ENCODE data around the gene PLXNA1.

PLXNA1 gene

DNA sequence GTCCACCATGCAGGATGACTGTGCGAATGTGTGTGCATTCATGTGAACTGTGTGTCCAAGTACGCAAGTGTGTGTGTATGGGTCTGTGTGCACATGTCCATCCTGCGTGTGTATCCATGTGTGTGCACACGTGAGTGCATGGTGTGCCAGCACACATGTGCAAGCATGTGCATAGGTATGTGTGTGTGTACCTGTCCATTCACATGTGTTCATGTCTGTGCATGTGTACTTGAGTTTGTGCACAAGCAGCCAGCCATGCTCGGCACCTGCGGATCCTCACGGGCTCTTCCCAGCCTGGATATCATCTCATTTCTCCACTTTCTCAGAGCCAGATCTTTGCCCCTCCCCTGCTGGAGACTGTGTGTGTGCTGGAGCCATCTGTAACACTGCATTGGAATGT lies 18.7 kb upstream of the PLXNA1 start:
- no peak overlapping the region for H3K4me2 ChIP-seq (ENCODE audit: insufficient read depth, low read length)
- H2AFZ ChIP-seq (ENCODE audit: low read depth, low read length), result no peak overlapping the region
- no peak overlapping the region for H3K4me3 ChIP-seq (ENCODE audit: low read depth in 1 of 2, low read length in 2 of 2)
- H3K79me2 ChIP-seq (ENCODE audit: insufficient read depth, low read length), result no peaks in the 10 kb centered on the region
- TF ChIP-seq EZH2 (IDR thresholded peaks at IDR 0.05; ENCODE audit: borderline replicate concordance, low read depth, low read length, severe bottlenecking), result no peak
- TF ChIP-seq, protein P1, sequence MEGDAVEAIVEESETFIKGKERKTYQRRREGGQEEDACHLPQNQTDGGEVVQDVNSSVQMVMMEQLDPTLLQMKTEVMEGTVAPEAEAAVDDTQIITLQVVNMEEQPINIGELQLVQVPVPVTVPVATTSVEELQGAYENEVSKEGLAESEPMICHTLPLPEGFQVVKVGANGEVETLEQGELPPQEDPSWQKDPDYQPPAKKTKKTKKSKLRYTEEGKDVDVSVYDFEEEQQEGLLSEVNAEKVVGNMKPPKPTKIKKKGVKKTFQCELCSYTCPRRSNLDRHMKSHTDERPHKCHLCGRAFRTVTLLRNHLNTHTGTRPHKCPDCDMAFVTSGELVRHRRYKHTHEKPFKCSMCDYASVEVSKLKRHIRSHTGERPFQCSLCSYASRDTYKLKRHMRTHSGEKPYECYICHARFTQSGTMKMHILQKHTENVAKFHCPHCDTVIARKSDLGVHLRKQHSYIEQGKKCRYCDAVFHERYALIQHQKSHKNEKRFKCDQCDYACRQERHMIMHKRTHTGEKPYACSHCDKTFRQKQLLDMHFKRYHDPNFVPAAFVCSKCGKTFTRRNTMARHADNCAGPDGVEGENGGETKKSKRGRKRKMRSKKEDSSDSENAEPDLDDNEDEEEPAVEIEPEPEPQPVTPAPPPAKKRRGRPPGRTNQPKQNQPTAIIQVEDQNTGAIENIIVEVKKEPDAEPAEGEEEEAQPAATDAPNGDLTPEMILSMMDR (IDR thresholded peaks at IDR 0.05; ENCODE audit: borderline replicate concordance, extremely low read depth, low read length, poor library complexity, severe bottlenecking), result no peak
- H3K4me1 ChIP-seq (ENCODE audit: insufficient read depth, low read length), result no peaks in the 10 kb centered on the region
- ATAC-seq (ENCODE audit: insufficient read depth, low read depth) (no peak), DNase-seq (no peak)
- no peak overlapping the region for H3K27ac ChIP-seq (ENCODE audit: low read length)
- H3K36me3 ChIP-seq (ENCODE audit: insufficient read depth, low read length), result peaks cover 7% of the 10 kb centered on the region
- no peaks in the 10 kb centered on the region for H3K9me3 ChIP-seq (ENCODE audit: insufficient read depth, low read length, severe bottlenecking)
- H3K9ac ChIP-seq (ENCODE audit: low read depth, low read length), result no peak overlapping the region
- H4K20me1 ChIP-seq (ENCODE audit: insufficient read depth, low read length), result peaks cover 2% of the 10 kb centered on the region; the same call in 1 of the 2 replicates
- no peaks in the 10 kb centered on the region for H3K27me3 ChIP-seq (ENCODE audit: insufficient read depth, low read length, poor library complexity)

DNA sequence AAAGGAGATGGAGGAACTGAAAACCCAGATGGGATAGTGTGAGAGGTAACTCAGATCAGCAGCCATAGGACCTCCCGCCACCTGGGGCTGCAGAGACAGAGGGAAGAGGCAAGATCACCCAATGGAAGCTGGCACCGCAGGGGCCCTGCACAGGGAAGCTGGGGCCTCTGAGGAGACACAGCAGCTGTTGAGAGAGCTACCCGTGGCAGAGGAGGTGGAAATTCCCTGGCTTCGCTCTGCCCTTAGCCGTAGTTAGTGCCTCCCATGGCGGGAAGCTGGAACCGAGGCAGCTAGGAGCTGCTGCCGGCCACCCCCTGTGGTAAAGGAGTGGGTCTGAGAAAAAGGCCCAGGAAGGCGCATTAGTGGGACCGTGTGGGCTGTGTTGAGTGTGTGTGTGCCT lies 18.0 kb upstream of the PLXNA1 start:
- no peak for TF ChIP-seq EZH2 (IDR thresholded peaks at IDR 0.05; ENCODE audit: borderline replicate concordance, low read depth, low read length, severe bottlenecking)
- TF ChIP-seq, protein P1 (IDR thresholded peaks at IDR 0.05; ENCODE audit: borderline replicate concordance, extremely low read depth, low read length, poor library complexity, severe bottlenecking), result no peak
- peaks cover 2% of the 10 kb centered on the region; the same call in 1 of the 2 replicates for H4K20me1 ChIP-seq (ENCODE audit: insufficient read depth, low read length)
- H3K4me2 ChIP-seq (ENCODE audit: insufficient read depth, low read length), result no peak overlapping the region

DNA sequence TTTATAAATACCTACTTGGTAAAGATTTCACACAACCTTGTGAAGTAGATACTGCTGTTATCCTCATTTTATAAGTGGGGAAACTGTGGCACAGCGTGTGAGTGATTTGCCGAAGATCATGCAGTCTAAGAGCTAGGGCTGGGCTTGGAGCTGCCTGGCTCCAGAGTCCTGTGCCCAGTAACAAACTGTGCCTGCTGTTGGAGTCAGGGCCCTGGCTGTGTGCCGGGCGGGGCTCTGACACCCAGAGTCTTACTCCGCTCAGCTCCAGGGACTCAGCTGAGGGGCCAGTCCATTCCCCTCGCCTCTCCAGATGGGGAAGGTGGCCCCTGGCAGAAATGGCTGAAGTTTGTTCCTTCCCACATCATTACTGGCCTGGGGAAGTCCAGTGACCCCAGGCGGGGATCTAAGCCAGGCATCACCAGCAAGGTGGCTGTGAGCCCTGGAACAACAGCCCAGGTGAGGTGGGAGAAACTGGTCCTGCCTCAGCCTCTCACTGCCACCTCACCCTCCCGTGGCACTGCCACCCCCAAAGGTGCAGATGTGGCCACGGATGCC lies 17.3 kb upstream of the PLXNA1 start:
- H3K4me2 ChIP-seq (ENCODE audit: insufficient read depth, low read length), result no peak overlapping the region
- no peak overlapping the region for H3K27ac ChIP-seq (ENCODE audit: low read length)
- H3K79me2 ChIP-seq (ENCODE audit: insufficient read depth, low read length), result no peaks in the 10 kb centered on the region
- ATAC-seq (ENCODE audit: insufficient read depth, low read depth) (no peak), DNase-seq (no peak)
- H3K4me3 ChIP-seq (ENCODE audit: low read depth in 1 of 2, low read length in 2 of 2), result no peak overlapping the region
- TF ChIP-seq EZH2 (IDR thresholded peaks at IDR 0.05; ENCODE audit: borderline replicate concordance, low read depth, low read length, severe bottlenecking), result no peak
- TF ChIP-seq, protein P1 (IDR thresholded peaks at IDR 0.05; ENCODE audit: borderline replicate concordance, extremely low read depth, low read length, poor library complexity, severe bottlenecking), result no peak
- H4K20me1 ChIP-seq (ENCODE audit: insufficient read depth, low read length), result peaks cover 2% of the 10 kb centered on the region; the same call in 1 of the 2 replicates
- H3K4me1 ChIP-seq (ENCODE audit: insufficient read depth, low read length), result no peaks in the 10 kb centered on the region
- H3K9me3 ChIP-seq (ENCODE audit: insufficient read depth, low read length, severe bottlenecking), result no peaks in the 10 kb centered on the region
- no peaks in the 10 kb centered on the region for H3K27me3 ChIP-seq (ENCODE audit: insufficient read depth, low read length, poor library complexity)
- H2AFZ ChIP-seq (ENCODE audit: low read depth, low read length), result no peak overlapping the region
- H3K9ac ChIP-seq (ENCODE audit: low read depth, low read length), result no peak overlapping the region
- H3K36me3 ChIP-seq (ENCODE audit: insufficient read depth, low read length), result peaks cover 7% of the 10 kb centered on the region

More for the DNA sequence above, 18.0 kb upstream of the PLXNA1 start:
- H3K9me3 ChIP-seq (ENCODE audit: insufficient read depth, low read length, severe bottlenecking), result no peaks in the 10 kb centered on the region
- H3K4me1 ChIP-seq (ENCODE audit: insufficient read depth, low read length), result no peaks in the 10 kb centered on the region
- H3K79me2 ChIP-seq (ENCODE audit: insufficient read depth, low read length), result no peaks in the 10 kb centered on the region
- ATAC-seq (ENCODE audit: insufficient read depth, low read depth), result no peak
- H3K27ac ChIP-seq (ENCODE audit: low read length), result no peak overlapping the region
- no peak overlapping the region for H3K4me3 ChIP-seq (ENCODE audit: low read depth in 1 of 2, low read length in 2 of 2)
- H2AFZ ChIP-seq (ENCODE audit: low read depth, low read length), result no peak overlapping the region
- H3K36me3 ChIP-seq (ENCODE audit: insufficient read depth, low read length), result peaks cover 7% of the 10 kb centered on the region
- no peaks in the 10 kb centered on the region for H3K27me3 ChIP-seq (ENCODE audit: insufficient read depth, low read length, poor library complexity)
- no peak for DNase-seq
- no peak overlapping the region for H3K9ac ChIP-seq (ENCODE audit: low read depth, low read length)

All from DND-41 (cell line).